DOHH2 (cell line): ENCODE results near the gene CD2.
A peak's percentile ranks its signal among the peaks of the same experiment; 100 is the strongest.

Source experiments
- H3F3A ChIP-seq: fragments of 200-600 bp; sonication (generic), shearing (Covaris generic); 2 replicates; pipeline ENCODE4 v1.6.0; 2016; ENCODE audit warnings: antibody characterized with exemption, mild to moderate bottlenecking; ENCODE audit not compliant: control insufficient read depth, insufficient read depth
- H3K27ac ChIP-seq: fragments of 200-600 bp; sonication (generic); 2 replicates; pipeline ENCODE4 v1.5.1; 2014; ENCODE audit warnings: low read depth, mild to moderate bottlenecking, low read length, moderate library complexity
- H3K27me3 ChIP-seq: fragments of 200-600 bp; sonication (generic); 2 replicates; pipeline ENCODE4 v1.6.1; 2014; ENCODE audit warnings: mild to moderate bottlenecking, low read length, mixed read lengths; ENCODE audit not compliant: control insufficient read depth
- H3K36me3 ChIP-seq: fragments of 200-600 bp; sonication (generic); 2 replicates; pipeline ENCODE4 v1.6.1; 2014; ENCODE audit warnings: mild to moderate bottlenecking, low read length, moderate library complexity, mixed read lengths; ENCODE audit not compliant: control insufficient read depth
- H3K4me1 ChIP-seq: fragments of 200-600 bp; sonication (generic); 2 replicates; pipeline ENCODE4 v1.6.1; 2014; ENCODE audit warnings: mild to moderate bottlenecking, low read length, mixed read lengths; ENCODE audit not compliant: control insufficient read depth
- H3K4me2 ChIP-seq: fragments of 200-600 bp; sonication (generic); 2 replicates; pipeline ENCODE4 v1.6.0; 2014; ENCODE audit warnings: mild to moderate bottlenecking, low read length, moderate library complexity
- H3K4me3 ChIP-seq: fragments of 200-600 bp; sonication (generic); 2 replicates; pipeline ENCODE4 v1.5.1; 2014; ENCODE audit warnings: mild to moderate bottlenecking, low read length, mixed read lengths
- H3K79me2 ChIP-seq: fragments of 200-600 bp; sonication (generic); 2 replicates; pipeline ENCODE4 v1.6.1; 2014; ENCODE audit warnings: mild to moderate bottlenecking, low read length, mixed read lengths; ENCODE audit not compliant: control insufficient read depth
- H3K9me2 ChIP-seq: fragments of 200-600 bp; sonication (generic); replicated peaks from 2 replicates; pipeline ENCODE4 v1.6.1; 2014; ENCODE audit warnings: mild to moderate bottlenecking, low read length, mixed read lengths; ENCODE audit not compliant: control insufficient read depth
- H3K9me3 ChIP-seq: fragments of 200-600 bp; sonication (generic); 2 replicates; pipeline ENCODE4 v1.6.1; 2014; ENCODE audit warnings: antibody characterized with exemption, low read length, mixed read lengths; ENCODE audit not compliant: control insufficient read depth, insufficient read depth
- H4K20me1 ChIP-seq: fragments of 200-600 bp; sonication (generic); 2 replicates; pipeline ENCODE4 v1.6.0; 2014; ENCODE audit warnings: low read depth, mild to moderate bottlenecking, antibody characterized with exemption, low read length, moderate library complexity; ENCODE audit not compliant: control insufficient read depth, insufficient read depth
- CTCF ChIP-seq: fragments of 200-600 bp; sonication (generic); IDR thresholded peaks from one replicate; pipeline ENCODE4 v1.5.1; 2014; ENCODE audit warnings: antibody characterized with exemption, mild to moderate bottlenecking, low read depth, low read length; ENCODE audit not compliant: poor library complexity, severe bottlenecking
- EZH2phosphoT487 ChIP-seq: fragments of 200-600 bp; sonication (generic); IDR thresholded peaks from 2 replicates; pipeline ENCODE4 v1.6.1; 2017; ENCODE audit warnings: borderline replicate concordance, mild to moderate bottlenecking, antibody characterized with exemption, low read length, moderate library complexity, mixed read lengths

The CD2 gene

GRCh38 chr1:116724765-116725375 is 29.4 kb upstream of the CD2 start:
- no peaks in the 10 kb centered on the region for H3K9me2 ChIP-seq
- H3K9me3 ChIP-seq, result no peaks in the 10 kb centered on the region
- H3K27ac ChIP-seq, result no peak overlapping the region
- H3K4me3 ChIP-seq, result no peak overlapping the region
- no peak overlapping the region for H3K4me2 ChIP-seq
- no peaks in the 10 kb centered on the region for H3K36me3 ChIP-seq
- H3K4me1 ChIP-seq, result peaks cover 7% of the 10 kb centered on the region; the same call in 1 of the 2 replicates
- no peaks in the 10 kb centered on the region for H4K20me1 ChIP-seq
- H3K27me3 ChIP-seq, result no peaks in the 10 kb centered on the region
- TF ChIP-seq CTCF (peak; percentile 91), EZH2phosphoT487 (no peak)
- no peaks in the 10 kb centered on the region for H3F3A ChIP-seq
- no peaks in the 10 kb centered on the region for H3K79me2 ChIP-seq

- Histone ChIP-seq H3K36me3 (no peaks in the 10 kb centered on the region), H3F3A (no peaks in the 10 kb centered on the region)
- no peak for TF ChIP-seq CTCF
- TF ChIP-seq EZH2phosphoT487, result no peak
These were observed 28.4 kb upstream of the CD2 start for GRCh38 chr1:116725798-116726197.

GRCh38 chr1:116726872-116727820 is 27.1 kb upstream of the CD2 start:
- Histone ChIP-seq H3K9me3 (no peaks in the 10 kb centered on the region), H3K79me2 (no peaks in the 10 kb centered on the region), H3K36me3 (no peaks in the 10 kb centered on the region), H3K4me3 (no peak overlapping the region), H3K4me2 (no peak overlapping the region; the same call in 1 of the 2 replicates), H3K4me1 (peaks cover 7% of the 10 kb centered on the region; the same call in 1 of the 2 replicates), H3K9me2 (no peaks in the 10 kb centered on the region), H3F3A (no peaks in the 10 kb centered on the region), H3K27ac (no peak overlapping the region), H4K20me1 (no peaks in the 10 kb centered on the region), H3K27me3 (no peaks in the 10 kb centered on the region)
- TF ChIP-seq CTCF, result no peak
- TF ChIP-seq EZH2phosphoT487, result no peak

More at GRCh38 chr1:116725798-116726197, 28.4 kb upstream of the CD2 start:
- H3K27ac ChIP-seq, result no peak overlapping the region
- H3K79me2 ChIP-seq, result no peaks in the 10 kb centered on the region
- no peaks in the 10 kb centered on the region for H3K27me3 ChIP-seq
- H3K9me2 ChIP-seq, result no peaks in the 10 kb centered on the region
- H3K9me3 ChIP-seq, result no peaks in the 10 kb centered on the region
- H3K4me2 ChIP-seq, result no peak overlapping the region
- peaks cover 7% of the 10 kb centered on the region; the same call in 1 of the 2 replicates for H3K4me1 ChIP-seq
- H4K20me1 ChIP-seq, result no peaks in the 10 kb centered on the region
- no peak overlapping the region for H3K4me3 ChIP-seq
